Mucosa of rectum (tissue), 2 donors: ENCODE data around the gene RELT.

ENCODE experiments used
- H3K27ac ChIP-seq, 2 donors: one replicate each; pipeline ENCODE4 v1.7.0; 2013; ENCODE audit warnings: inconsistent platforms in 2 of 2, low read depth in 2 of 2, low read length in 2 of 2
- H3K27me3 ChIP-seq, 2 donors: one replicate each; pipeline ENCODE4 v1.7.0; 2013; ENCODE audit warnings: low read length in 2 of 2; ENCODE audit not compliant: control insufficient read depth in 2 of 2, insufficient read depth in 2 of 2
- H3K36me3 ChIP-seq, 2 donors: one replicate each; pipeline ENCODE4 v1.7.0; 2013; ENCODE audit warnings: low read length in 2 of 2; ENCODE audit not compliant: control insufficient read depth in 2 of 2, insufficient read depth in 2 of 2
- H3K4me1 ChIP-seq, 2 donors: one replicate each; pipeline ENCODE4 v1.7.0; 2013; ENCODE audit warnings: low read length in 2 of 2, mild to moderate bottlenecking in 1 of 2; ENCODE audit not compliant: control insufficient read depth in 2 of 2, insufficient read depth in 2 of 2
- H3K4me3 ChIP-seq, 2 donors: one replicate each; pipeline ENCODE4 v1.7.0; 2013; ENCODE audit warnings: low read length in 2 of 2
- H3K9ac ChIP-seq, 2 donors: one replicate each; pipeline ENCODE4 v1.7.0; 2013; ENCODE audit warnings: low read length in 2 of 2, low read depth in 1 of 2, mild to moderate bottlenecking in 1 of 2
- H3K9me3 ChIP-seq, 2 donors: one replicate each; pipeline ENCODE4 v1.7.0; 2013; ENCODE audit warnings: low read length in 2 of 2; ENCODE audit not compliant: control insufficient read depth in 2 of 2
- donor health status: healthy.
- donor health status: Normal muscosa, but diverticular disease.

Gene RELT

DNA sequence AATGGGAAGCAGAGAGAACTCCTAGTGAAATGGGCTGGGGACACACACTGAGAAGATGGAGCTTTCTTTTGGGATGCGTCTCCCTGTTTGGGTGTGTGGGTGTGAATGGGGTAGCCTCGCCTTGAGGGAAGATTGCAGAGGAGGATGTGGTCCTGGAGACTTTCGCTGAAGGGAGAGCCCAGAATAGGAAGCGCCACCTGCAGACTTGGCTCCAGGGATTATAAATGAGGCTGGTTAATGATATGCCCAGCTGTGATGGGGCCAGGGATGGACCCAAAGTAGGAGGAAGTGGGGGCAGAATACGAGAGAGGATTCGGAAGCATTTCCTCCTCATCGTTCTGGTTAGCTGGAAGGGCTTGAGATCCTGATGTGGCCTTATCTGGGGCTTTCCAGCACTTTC lies 13.7 kb downstream of the RELT start:
- Histone ChIP-seq H3K4me1 (peaks cover 4 to 7% of the 10 kb centered on the region in 2 donors), H3K27me3 (no peaks in the 10 kb centered on the region), H3K9ac (no peak overlapping the region), H3K36me3 (peaks cover 0 to 3% of the 10 kb centered on the region in 2 donors), H3K9me3 (no peaks in the 10 kb centered on the region), H3K4me3 (no peak overlapping the region), H3K27ac (no peak overlapping the region)

DNA sequence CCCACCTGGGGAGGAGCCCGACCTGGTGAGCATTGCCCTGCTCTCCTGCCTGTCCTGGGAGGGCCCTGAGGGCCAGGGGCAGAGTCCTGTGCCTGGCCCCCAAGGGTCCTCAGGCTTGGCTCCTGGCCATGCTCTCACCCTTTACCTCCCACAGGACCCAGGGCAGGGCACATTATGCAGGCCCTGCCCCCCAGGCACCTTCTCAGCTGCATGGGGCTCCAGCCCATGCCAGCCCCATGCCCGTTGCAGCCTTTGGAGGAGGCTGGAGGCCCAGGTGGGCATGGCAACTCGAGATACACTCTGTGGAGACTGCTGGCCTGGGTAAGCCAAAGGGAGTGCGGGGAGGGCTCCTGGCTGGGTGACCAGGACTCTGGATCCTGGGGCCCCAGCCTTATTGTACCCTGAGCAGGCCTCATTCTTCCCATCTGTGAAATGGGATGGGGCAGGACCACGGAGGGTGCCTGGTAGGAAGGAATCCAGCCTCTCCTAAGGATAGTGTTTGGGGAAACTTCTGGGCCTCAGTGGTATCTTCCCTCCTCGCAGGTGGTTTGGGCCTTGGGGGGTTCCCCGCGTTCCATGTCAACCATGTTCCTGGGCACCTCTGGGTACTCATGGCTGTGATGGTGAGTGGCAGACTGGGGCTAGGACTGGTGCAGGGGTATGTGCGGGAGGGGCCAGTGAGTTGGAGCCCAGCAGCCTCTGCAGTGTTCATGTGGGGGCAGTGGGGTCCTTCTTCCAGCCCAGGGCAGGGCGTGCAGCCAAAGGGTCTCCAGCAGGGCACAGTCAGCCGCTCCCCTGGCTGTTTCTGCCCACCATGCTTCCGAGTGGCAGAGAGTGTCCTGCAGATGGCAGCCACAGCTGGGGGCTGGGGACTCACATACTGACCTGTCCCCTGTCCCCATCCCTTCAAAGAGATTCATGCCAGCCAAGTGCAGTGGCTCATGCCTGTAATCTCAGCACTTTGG lies 14.7 kb downstream of the RELT start:
- H3K27ac ChIP-seq: no peak overlapping the region
- H3K9me3 ChIP-seq: no peaks in the 10 kb centered on the region
- peaks cover 0 to 4% of the 10 kb centered on the region in 2 donors for H3K4me1 ChIP-seq
- no peak overlapping the region for H3K9ac ChIP-seq
- H3K36me3 ChIP-seq: peaks cover 0 to 3% of the 10 kb centered on the region in 2 donors
- no peaks in the 10 kb centered on the region for H3K27me3 ChIP-seq
- H3K4me3 ChIP-seq: no peak overlapping the region

DNA sequence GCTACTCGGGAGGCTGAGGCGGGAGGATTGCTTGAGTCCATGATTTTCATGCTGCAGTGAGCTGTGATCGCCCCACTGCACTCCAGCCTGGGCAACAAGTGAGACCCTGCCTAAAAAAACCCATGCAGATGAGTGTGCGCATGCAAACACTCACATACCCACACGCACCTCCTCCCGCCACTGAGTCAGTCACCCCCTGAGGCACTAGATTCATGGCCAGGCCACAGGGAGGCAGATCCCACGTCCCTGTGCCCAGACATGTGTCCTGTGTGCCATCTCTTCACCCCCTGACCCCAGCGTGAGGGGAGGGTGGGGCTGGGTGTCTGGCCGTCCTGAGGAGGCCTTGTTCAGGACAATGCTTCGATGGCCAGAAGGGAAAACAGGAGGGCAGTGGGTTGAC lies 15.5 kb downstream of the RELT start:
- Histone ChIP-seq H3K9me3 (no peaks in the 10 kb centered on the region), H3K27ac (no peak overlapping the region), H3K4me1 (no peaks in the 10 kb centered on the region), H3K27me3 (no peaks in the 10 kb centered on the region), H3K4me3 (no peak overlapping the region), H3K36me3 (peaks cover 0 to 3% of the 10 kb centered on the region in 2 donors), H3K9ac (no peak overlapping the region)

DNA sequence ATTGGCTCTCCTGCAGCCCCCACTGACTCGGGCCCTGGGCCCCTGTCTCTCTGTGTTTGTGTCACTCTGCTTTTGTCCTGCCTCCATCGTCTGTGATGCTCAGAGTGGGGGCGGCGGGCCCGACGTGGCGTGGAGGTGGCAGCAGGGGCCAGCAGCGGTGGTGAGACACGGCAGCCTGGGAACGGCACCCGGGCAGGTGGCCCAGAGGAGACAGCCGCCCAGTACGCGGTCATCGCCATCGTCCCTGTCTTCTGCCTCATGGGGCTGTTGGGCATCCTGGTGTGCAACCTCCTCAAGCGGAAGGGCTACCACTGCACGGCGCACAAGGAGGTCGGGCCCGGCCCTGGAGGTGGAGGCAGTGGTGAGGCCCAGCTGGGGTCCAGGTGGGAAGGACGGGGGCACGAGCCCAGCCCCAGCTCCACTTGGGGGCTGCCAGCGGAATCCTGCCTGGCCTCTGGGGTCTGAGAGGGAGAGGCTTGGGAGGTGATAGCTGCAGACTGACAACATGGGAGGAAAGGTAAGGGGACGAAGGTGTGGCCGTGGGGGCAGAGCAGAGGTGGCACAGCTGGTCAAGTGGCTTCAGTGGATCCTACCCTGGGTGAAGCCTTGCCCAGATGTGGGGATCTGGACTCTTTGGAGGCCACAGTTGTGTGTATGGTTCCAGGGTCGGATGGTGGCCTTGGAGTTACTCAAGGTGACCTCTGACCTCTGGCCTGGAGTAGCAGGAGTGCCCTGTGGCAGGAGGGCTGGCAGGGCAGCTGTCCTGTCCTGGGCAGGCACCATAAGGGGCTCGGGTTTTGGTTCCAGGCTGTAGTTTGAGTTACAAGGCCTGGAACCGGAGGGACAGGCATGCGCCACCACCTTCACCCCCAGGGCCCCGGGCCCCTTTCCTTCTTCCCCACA lies 16.2 kb downstream of the RELT start:
- H3K4me3 ChIP-seq: no peak overlapping the region
- H3K27me3 ChIP-seq: no peaks in the 10 kb centered on the region
- H3K36me3 ChIP-seq: peaks cover 0 to 3% of the 10 kb centered on the region in 2 donors
- H3K9me3 ChIP-seq: no peaks in the 10 kb centered on the region
- H3K27ac ChIP-seq: no peak overlapping the region
- H3K9ac ChIP-seq: no peak overlapping the region
- no peaks in the 10 kb centered on the region for H3K4me1 ChIP-seq

DNA sequence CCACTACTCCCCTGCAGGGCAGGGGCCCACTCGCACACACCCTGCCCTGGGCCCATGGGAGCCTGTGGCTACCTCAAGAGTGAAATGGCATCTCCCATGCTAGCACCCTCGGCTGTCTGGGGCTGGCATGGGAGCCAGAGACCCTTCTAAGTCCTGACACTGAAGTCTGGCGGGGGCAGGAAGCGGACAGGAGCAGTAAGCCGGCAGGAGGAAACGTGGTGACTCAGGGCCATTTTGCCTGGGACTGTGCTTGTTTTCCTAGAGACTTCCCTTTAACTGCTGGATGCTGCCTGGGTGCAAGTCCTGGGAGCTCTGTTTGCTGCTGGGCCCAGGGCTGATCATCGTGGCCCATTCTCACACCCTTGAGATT lies 16.8 kb downstream of the RELT start:
- H3K27ac ChIP-seq: no peak overlapping the region
- no peaks in the 10 kb centered on the region for H3K4me1 ChIP-seq
- H3K4me3 ChIP-seq: no peak overlapping the region
- H3K9ac ChIP-seq: no peak overlapping the region
- no peaks in the 10 kb centered on the region for H3K27me3 ChIP-seq
- no peaks in the 10 kb centered on the region for H3K9me3 ChIP-seq
- peaks cover 0 to 3% of the 10 kb centered on the region in 2 donors for H3K36me3 ChIP-seq

DNA sequence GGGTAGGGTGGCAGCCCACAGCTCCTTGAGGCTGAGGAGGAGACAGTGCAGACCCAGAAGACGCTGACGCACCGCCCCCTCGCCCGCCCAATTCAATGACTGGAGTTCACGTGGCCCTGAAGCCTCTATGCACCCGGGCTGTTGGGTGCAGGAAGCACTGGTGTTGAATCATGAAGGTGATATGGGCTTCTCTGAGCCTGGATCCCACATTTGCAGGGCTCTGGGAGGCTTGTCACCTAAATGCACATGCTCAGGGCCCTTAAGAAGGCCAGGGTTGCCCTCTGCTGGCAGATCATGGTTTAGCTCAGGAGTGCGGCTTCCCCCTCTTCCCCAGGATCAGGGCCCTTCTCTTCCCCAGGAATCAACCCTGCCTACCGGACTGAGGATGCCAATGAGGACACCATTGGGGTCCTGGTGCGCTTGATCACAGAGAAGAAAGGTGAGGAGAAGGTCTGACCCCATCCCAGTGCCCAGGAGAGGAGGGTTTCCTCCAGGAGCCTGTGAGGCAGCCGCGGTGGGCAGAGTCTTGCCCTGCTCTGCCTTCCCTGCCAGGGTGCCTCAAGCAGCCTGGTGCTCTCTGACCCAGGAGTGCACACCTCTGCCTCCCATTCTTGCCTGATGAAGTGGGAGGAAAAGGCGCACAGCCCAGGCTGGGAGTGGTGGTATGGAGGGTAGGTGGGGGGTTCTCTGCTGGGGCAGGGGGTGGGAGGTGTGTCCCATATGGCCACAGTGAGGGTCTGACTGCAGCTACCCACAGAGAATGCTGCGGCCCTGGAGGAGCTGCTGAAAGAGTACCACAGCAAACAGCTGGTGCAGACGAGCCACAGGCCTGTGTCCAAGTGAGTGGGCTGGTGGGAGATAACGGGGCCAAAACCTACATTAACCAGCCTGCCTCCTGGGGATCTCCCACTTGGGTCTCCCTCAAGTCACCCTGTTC lies 17.5 kb downstream of the RELT start:
- H3K9ac ChIP-seq: no peak overlapping the region
- no peak overlapping the region for H3K27ac ChIP-seq
- H3K27me3 ChIP-seq: no peaks in the 10 kb centered on the region

DNA sequence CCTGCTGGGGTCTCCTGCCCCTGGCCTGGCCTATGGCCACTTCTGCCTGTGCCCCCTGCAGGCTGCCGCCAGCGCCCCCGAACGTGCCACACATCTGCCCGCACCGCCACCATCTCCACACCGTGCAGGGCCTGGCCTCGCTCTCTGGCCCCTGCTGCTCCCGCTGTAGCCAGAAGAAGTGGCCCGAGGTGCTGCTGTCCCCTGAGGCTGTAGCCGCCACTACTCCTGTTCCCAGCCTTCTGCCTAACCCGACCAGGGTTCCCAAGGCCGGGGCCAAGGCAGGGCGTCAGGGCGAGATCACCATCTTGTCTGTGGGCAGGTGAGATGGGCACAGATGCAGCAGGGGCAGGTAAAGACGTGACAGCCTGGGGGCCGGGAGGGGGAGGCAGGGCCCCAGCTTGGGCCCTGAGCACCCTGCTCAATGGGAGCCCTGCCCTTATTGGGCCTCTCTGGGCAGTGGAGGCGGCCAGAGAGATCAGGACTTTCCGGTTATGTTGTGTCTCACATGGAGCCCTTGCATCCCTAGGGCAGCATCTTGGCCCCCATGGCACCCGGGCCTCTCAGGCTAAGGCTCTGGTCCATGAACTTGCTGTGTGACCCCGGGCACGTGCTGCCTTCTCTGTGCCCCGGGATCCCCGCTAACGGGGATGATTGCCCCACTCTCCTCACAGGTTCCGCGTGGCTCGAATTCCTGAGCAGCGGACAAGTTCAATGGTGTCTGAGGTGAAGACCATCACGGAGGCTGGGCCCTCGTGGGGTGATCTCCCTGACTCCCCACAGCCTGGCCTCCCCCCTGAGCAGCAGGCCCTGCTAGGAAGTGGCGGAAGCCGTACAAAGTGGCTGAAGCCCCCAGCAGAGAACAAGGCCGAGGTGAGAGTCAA lies 18.5 kb downstream of the RELT start:
- Histone ChIP-seq H3K4me3 (no peak overlapping the region), H3K36me3 (peaks cover 0 to 3% of the 10 kb centered on the region in 2 donors), H3K4me1 (no peaks in the 10 kb centered on the region), H3K9me3 (no peaks in the 10 kb centered on the region), H3K9ac (no peak overlapping the region), H3K27ac (no peak overlapping the region), H3K27me3 (no peaks in the 10 kb centered on the region)

More for the DNA sequence above, 17.5 kb downstream of the RELT start:
- Histone ChIP-seq H3K36me3 (peaks cover 0 to 3% of the 10 kb centered on the region in 2 donors), H3K9me3 (no peaks in the 10 kb centered on the region), H3K4me1 (no peaks in the 10 kb centered on the region), H3K4me3 (no peak overlapping the region)

DNA sequence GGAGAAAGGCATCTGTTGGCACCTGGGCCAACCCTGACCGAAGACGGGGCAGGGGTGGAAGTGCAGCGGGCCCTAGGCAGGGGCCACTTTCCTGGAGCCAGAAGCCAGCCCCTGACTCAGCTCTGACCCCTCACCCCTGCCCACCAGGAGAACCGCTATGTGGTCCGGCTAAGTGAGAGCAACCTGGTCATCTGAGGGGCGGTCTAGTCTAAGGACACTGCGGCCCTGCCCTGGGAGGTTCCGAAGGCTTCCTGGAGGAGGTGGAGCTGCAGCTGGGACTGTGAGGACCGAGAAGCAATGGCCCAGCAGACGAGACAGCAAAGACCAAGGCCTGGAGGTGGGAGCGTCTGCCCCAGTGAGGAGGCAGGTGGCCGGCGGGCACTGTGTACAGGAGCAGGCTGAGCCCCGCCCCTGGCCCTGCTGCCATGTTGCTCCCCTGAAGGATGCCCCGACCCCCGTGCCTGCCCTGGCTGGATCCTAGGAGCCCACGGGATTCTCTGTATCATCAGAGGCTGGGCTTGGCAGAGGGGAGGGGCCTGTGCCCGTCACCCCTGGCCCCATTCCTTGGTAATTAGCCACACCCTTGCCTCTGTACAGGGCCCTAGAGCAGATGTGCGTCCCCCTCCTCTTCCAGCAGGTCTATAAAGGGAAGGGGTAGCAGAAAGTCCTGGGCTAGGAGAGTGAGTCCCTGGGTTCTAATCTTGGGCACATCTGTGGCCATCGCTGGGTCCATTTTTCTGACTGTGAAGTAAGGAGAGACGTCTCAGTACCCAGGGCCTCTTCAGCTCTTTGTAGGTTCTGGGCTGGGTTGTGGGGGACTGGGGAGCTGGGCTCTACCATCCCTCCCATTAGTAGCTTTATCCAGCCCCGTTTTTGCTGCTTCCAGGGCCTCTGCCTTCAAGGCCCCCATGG lies 19.4 kb downstream of the RELT start:
- no peak overlapping the region for H3K27ac ChIP-seq
- no peaks in the 10 kb centered on the region for H3K9me3 ChIP-seq
- no peak overlapping the region for H3K4me3 ChIP-seq
- H3K4me1 ChIP-seq: no peaks in the 10 kb centered on the region
- H3K36me3 ChIP-seq: peaks cover 0 to 3% of the 10 kb centered on the region in 2 donors
- H3K27me3 ChIP-seq: no peaks in the 10 kb centered on the region
- no peak overlapping the region for H3K9ac ChIP-seq
